IMR-90 (cell line): Measurements from ENCODE around the gene FAM110C. TPM values are rescaled to one million over a fixed set of nuclear protein-coding genes. Genes with fewer than 3 reads are reported as not detected.

Source experiments
- ATAC-seq: fragments of 200-7000 bp; cut with Tn5 transposase; 2 replicates; pipeline ENCODE4 v1.9.1; 2020; ENCODE audit warnings: low read depth, mild to moderate bottlenecking, moderate library complexity
- BruUV-seq: library from RNA; stranded (reverse); fragments of 400-500 nt; replicated peaks from 2 replicates; lab custom pipeline; 2021; lab: Mats Ljungman, UMichigan
- CTCF ChIA-PET: fragments of 300-600 bp; formaldehyde crosslinking; extraction: SDS; loops from one replicate; lab custom pipeline; 2021; ENCODE audit warnings: antibody characterized with exemption; lab: Yijun Ruan, JAX
- POLR2A ChIA-PET: fragments of 300-600 bp; sonication (Branson Sonifier 250); formaldehyde crosslinking; loops from one replicate; lab custom pipeline; 2022; ENCODE audit warnings: antibody characterized with exemption; ENCODE audit not compliant: unreplicated experiment; lab: Charles Lee
- DNase-seq: peaks from one replicate; pipeline ENCODE4 v3.0.0; 2013
- H2AFZ ChIP-seq: replicated peaks from 2 replicates; pipeline ENCODE3; 2013; ENCODE audit warnings: low read length, mild to moderate bottlenecking; ENCODE audit not compliant: poor library complexity
- H2AK5ac ChIP-seq: 2 replicates; pipeline ENCODE4 v1.6.1; 2013; ENCODE audit warnings: low read depth, low read length, inconsistent platforms
- H2AK9ac ChIP-seq: replicated peaks from 2 replicates; pipeline ENCODE3; 2013; ENCODE audit warnings: mild to moderate bottlenecking, low read depth, low read length, moderate library complexity; ENCODE audit not compliant: poor library complexity
- H2BK120ac ChIP-seq: 2 replicates; pipeline ENCODE4 v1.6.1; 2013; ENCODE audit warnings: low read depth, low read length, inconsistent platforms
- H2BK15ac ChIP-seq: 3 replicates; pipeline ENCODE4 v1.6.1; 2013; ENCODE audit warnings: low read depth, low read length, inconsistent platforms
- H2BK20ac ChIP-seq: 2 replicates; pipeline ENCODE4 v1.6.1; 2013; ENCODE audit warnings: low read depth, mild to moderate bottlenecking, inconsistent platforms, low read length, moderate library complexity
- H2BK5ac ChIP-seq: 2 replicates; pipeline ENCODE4 v1.6.1; 2013; ENCODE audit warnings: mild to moderate bottlenecking, low read depth, low read length, inconsistent platforms; ENCODE audit not compliant: poor library complexity, severe bottlenecking
- H3K14ac ChIP-seq: replicated peaks from 2 replicates; pipeline ENCODE4 v1.6.1; 2013; ENCODE audit warnings: low read depth, low read length, inconsistent platforms
- H3K18ac ChIP-seq: 2 replicates; pipeline ENCODE4 v1.6.1; 2013; ENCODE audit warnings: low read depth, low read length, control low read depth
- H3K23ac ChIP-seq: 2 replicates; pipeline ENCODE4 v1.6.1; 2013; ENCODE audit warnings: low read depth, low read length, inconsistent platforms
- H3K27ac ChIP-seq: 2 replicates; pipeline ENCODE4 v1.5.1; 2013; ENCODE audit warnings: mild to moderate bottlenecking, control low read depth, low read length; ENCODE audit not compliant: insufficient read depth
- H3K27me3 ChIP-seq: 2 replicates; pipeline ENCODE4 v1.6.1; 2013; ENCODE audit warnings: low read length; ENCODE audit not compliant: control insufficient read depth, insufficient read depth
- H3K36me3 ChIP-seq: 2 replicates; pipeline ENCODE4 v1.6.1; 2013; ENCODE audit warnings: low read length, mixed read lengths; ENCODE audit not compliant: control insufficient read depth, insufficient read depth
- H3K4ac ChIP-seq: 2 replicates; pipeline ENCODE4 v1.6.1; 2013; ENCODE audit warnings: low read depth, low read length, inconsistent platforms
- H3K4me1 ChIP-seq: 2 replicates; pipeline ENCODE4 v1.6.1; 2013; ENCODE audit warnings: low read length, mixed read lengths; ENCODE audit not compliant: control insufficient read depth, insufficient read depth
- H3K4me2 ChIP-seq: 2 replicates; pipeline ENCODE4 v1.6.1; 2013; ENCODE audit warnings: low read depth, mild to moderate bottlenecking, control low read depth, low read length, moderate library complexity
- H3K4me3 ChIP-seq: 2 replicates; pipeline ENCODE4 v1.5.1; 2013; ENCODE audit warnings: low read depth, mild to moderate bottlenecking, control low read depth, low read length, moderate library complexity; ENCODE audit not compliant: insufficient read depth
- H3K56ac ChIP-seq: 2 replicates; pipeline ENCODE4 v1.6.1; 2013; ENCODE audit warnings: low read length, inconsistent platforms; ENCODE audit not compliant: insufficient read depth; ENCODE audit errors: extremely low read depth
- H3K79me1 ChIP-seq, 2 experiments: 2 replicates each; pipeline ENCODE4 v1.6.1; 2013; ENCODE audit warnings: low read length in 2 of 2, inconsistent platforms in 1 of 2, low read depth in 1 of 2
- H3K9ac ChIP-seq: 2 replicates; pipeline ENCODE4 v1.6.1; 2013; ENCODE audit warnings: low read depth, low read length, control low read depth
- H3K9me1 ChIP-seq: 2 replicates; pipeline ENCODE4 v1.6.1; 2013; ENCODE audit warnings: low read length, inconsistent platforms; ENCODE audit not compliant: insufficient read depth
- H3K9me3 ChIP-seq: 2 replicates; pipeline ENCODE4 v1.6.1; 2013; ENCODE audit warnings: low read length; ENCODE audit not compliant: control insufficient read depth, insufficient read depth
- H4K20me1 ChIP-seq: 2 replicates; pipeline ENCODE4 v1.6.1; 2013; ENCODE audit warnings: low read length, inconsistent platforms; ENCODE audit not compliant: insufficient read depth
- H4K5ac ChIP-seq: 2 replicates; pipeline ENCODE4 v1.6.1; 2013; ENCODE audit warnings: mild to moderate bottlenecking, low read depth, low read length, control low read depth
- H4K8ac ChIP-seq, 2 experiments: 2 replicates each; pipeline ENCODE4 v1.6.1; 2013; ENCODE audit warnings: low read depth in 2 of 2, low read length in 2 of 2, control low read depth in 1 of 2, inconsistent platforms in 1 of 2
- H4K91ac ChIP-seq: 2 replicates; pipeline ENCODE4 v1.6.1; 2013; ENCODE audit warnings: low read depth, low read length, inconsistent platforms; ENCODE audit not compliant: insufficient read depth
- MXI1 ChIP-seq: IDR thresholded peaks from 2 replicates; pipeline ENCODE4 v1.6.1; 2012; ENCODE audit warnings: low read depth, mild to moderate bottlenecking, low read length, moderate library complexity, borderline replicate concordance
- WGBS, 2 experiments: methylation state at CpG; one replicate each; pipeline versions ENCODE4 v1.1.5 to v1.1.7; 2013; ENCODE audit warnings: missing lambda C conversion rate in 2 of 2; ENCODE audit not compliant: insufficient read length in 1 of 2; ENCODE audit errors: extremely low coverage in 2 of 2; 5-methylcytosine and 5-hydroxymethylcytosine counted together
- dilution Hi-C: fragments of 300-500 bp; cut with HindIII; formaldehyde crosslinking; loops from one replicate; pipeline ENCODE4 v1.14.3; 2018; ENCODE audit warnings: low sequenced_read_pairs; ENCODE audit not compliant: unreplicated experiment
- in situ Hi-C: fragments of 300-500 bp; cut with MboI; formaldehyde crosslinking; loops from 3 replicates; pipeline ENCODE4 v1.14.3; 2019; ENCODE audit warnings: low sequenced_read_pairs, inconsistent platforms, mixed read lengths
- intact Hi-C: fragments of 100-400 bp; cut with micrococcal nuclease; formaldehyde crosslinking; loops from 2 replicates; pipeline ENCODE4 v1.10.0; 2022
- polyA plus RNA-seq, 3 experiments: library from polyadenylated mRNA; depleted of rRNA; stranded (reverse); fragments of >200 nt; gene quantifications; 2 replicates each; pipeline ENCODE4 v1.2.3, GENCODE V29; 2012; ENCODE audit warnings: low replicate concordance in 1 of 3
- total RNA-seq: library from RNA; depleted of rRNA; stranded (reverse); fragments of >200 nt; gene quantifications from 2 replicates; pipeline ENCODE4 v1.2.3, GENCODE V29; 2012

The FAM110C gene
- total and polyA plus RNA-seq, 2 of the 4 experiments (the other 2 are of a cell fraction): not detected

DNA sequence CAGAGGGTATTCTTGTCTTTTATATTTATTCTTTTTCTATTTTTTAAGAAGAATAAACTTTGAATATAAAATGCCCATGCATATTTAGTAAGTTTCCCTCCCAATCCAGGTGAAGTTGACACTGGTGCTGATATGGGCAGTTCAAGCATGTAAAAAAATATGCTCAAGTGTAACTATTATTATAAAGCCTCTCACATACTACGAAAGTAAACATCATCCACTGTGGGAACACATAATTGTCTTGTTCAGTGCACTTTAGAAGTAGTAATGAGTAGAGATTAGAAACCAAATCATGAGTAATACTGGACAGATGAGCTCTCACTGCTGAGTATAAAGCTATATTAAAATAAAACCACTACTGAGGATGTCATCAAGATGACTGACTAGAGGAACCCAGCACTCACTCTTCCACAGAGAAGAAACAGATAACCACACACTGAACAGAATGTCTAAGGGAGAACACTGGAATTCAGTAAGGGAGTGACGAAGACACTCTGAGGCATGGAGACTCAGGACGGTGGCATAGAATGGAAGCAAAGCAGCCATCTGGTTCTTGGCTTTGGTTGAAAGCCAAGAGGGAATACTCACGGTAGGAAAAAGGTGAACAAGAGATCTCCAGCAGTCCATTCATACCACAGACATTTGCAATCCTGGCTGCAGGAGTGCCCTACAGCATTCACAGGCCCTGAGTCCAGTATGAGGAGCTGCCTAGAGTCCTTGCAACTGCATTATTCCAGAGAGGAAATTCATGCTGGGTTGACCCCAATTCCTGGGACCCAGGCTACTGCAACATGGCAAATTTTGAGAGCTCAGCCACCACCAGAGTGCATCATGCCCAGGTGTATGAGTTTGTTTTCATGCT is 9.5 kb upstream of the FAM110C start:
- H3K4me2 ChIP-seq: no peak overlapping the region
- no peak overlapping the region for H3K27ac ChIP-seq
- no peak overlapping the region for H2BK20ac ChIP-seq
- in situ Hi-C loops (no loop called here), intact Hi-C loops (no loop called here), dilution Hi-C loops (no loop called here)
- no TSS peak for BruUV-seq
- no peaks in the 10 kb centered on the region for H3K9me1 ChIP-seq
- H3K9ac ChIP-seq: no peak overlapping the region
- no peak for ATAC-seq
- no peak overlapping the region for H4K5ac ChIP-seq
- H3K4me1 ChIP-seq: no peaks in the 10 kb centered on the region
- ChIA-PET POLR2A (no interaction called here), CTCF (no interaction called here)
- H3K56ac ChIP-seq: no peak overlapping the region
- H2AK5ac ChIP-seq: no peak overlapping the region
- H3K23ac ChIP-seq: no peak overlapping the region
- H3K18ac ChIP-seq: no peak overlapping the region
- no peak overlapping the region for H2BK15ac ChIP-seq
- no peak overlapping the region for H2BK120ac ChIP-seq
- H4K20me1 ChIP-seq: no peaks in the 10 kb centered on the region
- no peak overlapping the region for H2AFZ ChIP-seq
- H2BK5ac ChIP-seq: no peak overlapping the region
- H2AK9ac ChIP-seq: no peak overlapping the region
- H3K9me3 ChIP-seq: peaks cover 35% of the 10 kb centered on the region
- H3K79me1 ChIP-seq: no peaks in the 10 kb centered on the region
- no peak overlapping the region for H4K8ac ChIP-seq
- DNase-seq: no peak
- WGBS, 2 experiments: 60% methylated on average over 2 of the region's 4 CpGs; no CpG with 5 or more reads in 1 of the 2 experiments
- H3K36me3 ChIP-seq: no peaks in the 10 kb centered on the region
- H3K4me3 ChIP-seq: no peak overlapping the region
- no peaks in the 10 kb centered on the region for H3K27me3 ChIP-seq
- H4K91ac ChIP-seq: no peak overlapping the region
- H3K14ac ChIP-seq: no peak overlapping the region
- no peak for TF ChIP-seq MXI1
- no peak overlapping the region for H3K4ac ChIP-seq
